Heart left ventricle (tissue), 16 donors: ENCODE data around the gene OR12D2. TPM values are rescaled to one million over a fixed set of nuclear protein-coding genes. Genes with fewer than 3 reads are reported as not detected.
"Not testable (repeated sequence)": the region's sequence is repeated elsewhere in the genome, so short reads cannot be mapped to it uniquely, and the experiment has no call there.

Experiments
- ATAC-seq, 4 donors: fragments of 200-7000 bp; cut with Tn5 transposase; one replicate each; pipeline ENCODE4 v1.9.1; 2020 to 2022; ENCODE audit warnings: moderate library complexity in 4 of 4, mild to moderate bottlenecking in 3 of 4, moderate number of reproducible peaks in 1 of 4
- DNase-seq, 5 donors: peaks; one replicate each; pipeline ENCODE4 v3.0.0-alpha.2; 2020
- H3K27ac ChIP-seq, 12 donors: fragments of 200-600 bp; sonication (generic) in 4 of 12; one replicate each; pipeline versions ENCODE4 v1.5.0 to v1.8.0; 2016 to 2022; ENCODE audit warnings: mild to moderate bottlenecking in 2 of 12
- H3K27me3 ChIP-seq, 9 donors: fragments of 200-600 bp; sonication (generic) in 2 of 9; one replicate each; pipeline versions ENCODE4 v1.5.1 to v1.8.0; 2016 to 2022; ENCODE audit warnings: mild to moderate bottlenecking in 3 of 9
- H3K36me3 ChIP-seq, 9 donors: fragments of 200-600 bp; sonication (generic) in 2 of 9; one replicate each; pipeline versions ENCODE4 v1.5.0 to v1.8.0; 2018 to 2022; ENCODE audit warnings: mild to moderate bottlenecking in 2 of 9
- H3K4me1 ChIP-seq, 12 donors: fragments of 200-600 bp; sonication (generic) in 4 of 12; one replicate each; pipeline versions ENCODE4 v1.5.0 to v1.8.0; 2016 to 2022; ENCODE audit warnings: mild to moderate bottlenecking in 3 of 12
- H3K4me3 ChIP-seq, 12 donors: fragments of 200-600 bp; sonication (generic) in 4 of 12; one replicate each; pipeline versions ENCODE4 v1.5.0 to v1.8.0; 2017 to 2022; ENCODE audit warnings: mild to moderate bottlenecking in 9 of 12, moderate library complexity in 4 of 12
- H3K9me3 ChIP-seq, 12 donors: fragments of 200-600 bp; sonication (generic) in 4 of 12; one replicate each; pipeline versions ENCODE4 v1.5.0 to v1.8.0; 2016 to 2022; ENCODE audit warnings: mild to moderate bottlenecking in 1 of 12
- POLR2A ChIP-seq, 2 donors: fragments of 450-650 bp; IDR thresholded peaks; one replicate each; pipeline ENCODE4 v1.6.1; 2017; ENCODE audit warnings: antibody characterized with exemption in 2 of 2, mild to moderate bottlenecking in 2 of 2, moderate library complexity in 2 of 2
- WGBS, 4 donors: extraction: QIAGEN DNeasy Blood & Tissue Kit in 2 of 4; methylation state at CpG; one replicate each; pipeline versions ENCODE4 v1.1.5 to v1.1.7; 2013 to 2018; 5-methylcytosine and 5-hydroxymethylcytosine counted together
- intact Hi-C, 10 donors: fragments of 100-400 bp; cut with DNase I; formaldehyde crosslinking; loops; one replicate each; pipeline versions ENCODE4 v1.11.1 to v1.14.2; 2022
- long read RNA-seq, 3 donors: library from polyadenylated mRNA; unstranded; transcript quantifications; one replicate each; pipeline ENCODE4 v2.0.0, GENCODE V29; 2020 to 2021
- polyA plus RNA-seq, 2 donors: library from polyadenylated mRNA; stranded (reverse); fragments of 200-250 nt; gene quantifications; one replicate each; pipeline ENCODE4 v1.2.3, GENCODE V29; 2013
- total RNA-seq, 9 donors: library from RNA; depleted of rRNA in 2 of 9; stranded (reverse); fragments of >200 nt in 2 of 9; fragmentation: NEBNext Ultra II Directional in 3 of 9; extraction: Animal tissue kit (Norgen Biotek cat#: 25700) in 3 of 9; gene quantifications; one replicate each; pipeline versions ENCODE4 v1.1.0 to v1.2.4, GENCODE V29; 2016 to 2023
- TF ChIP-seq, protein P1 (sequence below), 12 donors: fragments of 200-600 bp; sonication (generic) in 4 of 12; IDR thresholded peaks; one replicate each; pipeline versions ENCODE4 v1.5.0 to v1.8.0; 2018 to 2022; ENCODE audit warnings: antibody characterized with exemption in 12 of 12, mild to moderate bottlenecking in 5 of 12
- donor health status: ischemic (EF 13 %, LVEDD 7.1; RV severe dilation, severe dysfunction).
- donor health status: healthy with polysubstance abuse.
- donor health status: DM: no; HTN: yes; CAD: no.
- donor health status: DM: no; HTN: no; CAD: no.
- donor health status: ischemic (EF 25% LVEDD 6.9; RV normal size, moderate dysfunction).
- donor health status: ischemic (EF 25% LVEDD 5.7; RV mildly dilated, moderate dysfunction).
- donor health status: healthy.
- donor health status: DM: yes; HTN: yes; CAD: no.
- donor health status: ischemic (EF 35%, LVEDD 5.7; RV mildly dilated, moderate dysfunction).
- donor health status: nonischemic (EF 11% LVEDD 7.7; RV severe dilation, severe dysfunction).
- donor health status: DM: yes; HTN: yes; CAD: no.
- donor health status: PGD.
- donor health status: ischemic (EF 29% LVEDD 5.4; RV normal size, mild dysfunction).
- donor health status: nonischemic (EF 23%, LVEDD 6.1; RV moderate dilation, normal function).

The OR12D2 gene, protein sequence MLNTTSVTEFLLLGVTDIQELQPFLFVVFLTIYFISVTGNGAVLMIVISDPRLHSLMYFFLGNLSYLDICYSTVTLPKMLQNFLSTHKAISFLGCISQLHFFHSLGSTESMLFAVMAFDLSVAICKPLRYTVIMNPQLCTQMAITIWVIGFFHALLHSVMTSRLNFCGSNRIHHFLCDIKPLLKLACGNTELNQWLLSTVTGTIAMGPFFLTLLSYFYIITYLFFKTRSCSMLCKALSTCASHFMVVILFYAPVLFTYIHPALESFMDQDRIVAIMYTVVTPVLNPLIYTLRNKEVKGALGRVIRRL
- total RNA-seq, result not detected
- polyA plus RNA-seq, result not detected
- long read RNA-seq, donor 1, result 0 reads
- long read RNA-seq, donor 2, result 0 reads
- long read RNA-seq, donor 3, result 0 reads

- H3K36me3 ChIP-seq, result no peaks in the 10 kb centered on the region
- H3K27me3 ChIP-seq, result peaks cover 0 to 9% (median 0%) of the 10 kb centered on the region in 9 donors
- DNase-seq (no peak), ATAC-seq (no peak)
- intact Hi-C loops, result no loop called here
- no peak within 1 kb of the TSS for H3K27ac ChIP-seq
- H3K9me3 ChIP-seq, result no peaks in the 10 kb centered on the region
- no peaks in the 10 kb centered on the region for H3K4me1 ChIP-seq
- no peak for TF ChIP-seq POLR2A (IDR thresholded peaks at IDR 0.05)
- TF ChIP-seq, protein P1, sequence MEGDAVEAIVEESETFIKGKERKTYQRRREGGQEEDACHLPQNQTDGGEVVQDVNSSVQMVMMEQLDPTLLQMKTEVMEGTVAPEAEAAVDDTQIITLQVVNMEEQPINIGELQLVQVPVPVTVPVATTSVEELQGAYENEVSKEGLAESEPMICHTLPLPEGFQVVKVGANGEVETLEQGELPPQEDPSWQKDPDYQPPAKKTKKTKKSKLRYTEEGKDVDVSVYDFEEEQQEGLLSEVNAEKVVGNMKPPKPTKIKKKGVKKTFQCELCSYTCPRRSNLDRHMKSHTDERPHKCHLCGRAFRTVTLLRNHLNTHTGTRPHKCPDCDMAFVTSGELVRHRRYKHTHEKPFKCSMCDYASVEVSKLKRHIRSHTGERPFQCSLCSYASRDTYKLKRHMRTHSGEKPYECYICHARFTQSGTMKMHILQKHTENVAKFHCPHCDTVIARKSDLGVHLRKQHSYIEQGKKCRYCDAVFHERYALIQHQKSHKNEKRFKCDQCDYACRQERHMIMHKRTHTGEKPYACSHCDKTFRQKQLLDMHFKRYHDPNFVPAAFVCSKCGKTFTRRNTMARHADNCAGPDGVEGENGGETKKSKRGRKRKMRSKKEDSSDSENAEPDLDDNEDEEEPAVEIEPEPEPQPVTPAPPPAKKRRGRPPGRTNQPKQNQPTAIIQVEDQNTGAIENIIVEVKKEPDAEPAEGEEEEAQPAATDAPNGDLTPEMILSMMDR (IDR thresholded peaks at IDR 0.05), result no peak
- no peak within 1 kb of the TSS for H3K4me3 ChIP-seq
Measured at GRCh38 chr6:29395331-29395730, at the start of gene OR12D2. Gene OR12D2, plus strand, starts transcription at chr6:29395631. Its CDS starts 1,069 bp downstream, at chr6:29396700.

DNA sequence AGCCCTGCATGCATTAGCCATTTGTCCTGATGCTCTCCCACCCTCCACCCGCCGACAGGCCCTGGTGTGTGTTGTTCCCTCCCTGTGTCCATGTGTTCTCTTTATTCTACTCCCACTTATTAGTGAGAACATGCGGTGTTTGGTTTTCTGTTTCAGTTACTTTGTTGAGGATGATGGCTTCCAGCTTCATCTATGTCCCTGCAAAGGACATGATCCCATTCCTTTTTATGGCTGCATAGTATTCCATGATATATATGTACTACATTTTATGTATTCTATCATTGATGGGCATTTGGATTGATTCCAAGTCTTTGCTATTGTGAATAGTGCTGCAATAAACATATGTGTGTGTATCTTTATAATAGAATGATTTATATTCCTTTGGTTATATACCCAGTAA lies 46.1 kb upstream of the OR12D2 start:
- H3K4me1 ChIP-seq, H3K4me3 ChIP-seq, ATAC-seq, H3K27ac ChIP-seq, DNase-seq, intact Hi-C loops, H3K36me3 ChIP-seq, H3K27me3 ChIP-seq: not testable (repeated sequence)
- peaks cover 0 to 29% (median 0%) of the 10 kb centered on the region in 12 donors for H3K9me3 ChIP-seq
- WGBS, 4 donors, result 87 to 91% (median 89%) methylated on average over 3 of the region's 3 CpGs

DNA sequence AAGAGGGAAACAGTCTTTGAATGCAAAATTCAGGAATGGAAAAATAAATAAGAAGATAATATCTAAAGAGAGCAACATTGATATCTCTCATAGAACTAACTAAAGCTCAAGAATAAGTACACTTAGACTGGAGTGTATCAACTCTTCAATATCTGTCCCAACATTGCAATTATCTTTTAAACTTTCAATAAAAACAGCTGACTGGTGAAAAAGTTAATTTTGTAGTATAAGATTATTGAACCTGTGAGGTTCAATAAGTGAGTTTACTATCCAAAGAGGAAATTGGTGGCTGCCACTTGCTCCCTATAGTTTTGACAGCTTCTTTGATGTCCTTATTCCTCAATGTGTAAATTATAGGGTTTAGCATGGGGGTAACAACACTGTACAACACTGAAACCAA lies 40.5 kb upstream of the OR12D2 start:
- peaks cover 0 to 14% (median 0%) of the 10 kb centered on the region in 9 donors for H3K27me3 ChIP-seq
- no peaks in the 10 kb centered on the region for H3K36me3 ChIP-seq
- TF ChIP-seq POLR2A (IDR thresholded peaks at IDR 0.05), result no peak
- TF ChIP-seq, protein P1 (IDR thresholded peaks at IDR 0.05), result no peak
- H3K4me3 ChIP-seq, result no peak overlapping the region
- H3K4me1 ChIP-seq, result no peaks in the 10 kb centered on the region
- DNase-seq (no peak), ATAC-seq (no peak)
- intact Hi-C loops, result no loop called here
- peaks cover 0 to 21% (median 0%) of the 10 kb centered on the region in 12 donors for H3K9me3 ChIP-seq
- no peak overlapping the region for H3K27ac ChIP-seq

- H3K27me3 ChIP-seq, result peaks cover 0 to 20% (median 0%) of the 10 kb centered on the region in 9 donors
- no peak overlapping the region for H3K27ac ChIP-seq
- ATAC-seq (no peak), DNase-seq (no peak)
- WGBS, 4 donors, result 28 to 59% (median 36%) methylated on average over 1 of the region's 1 CpG
- no peaks in the 10 kb centered on the region for H3K4me1 ChIP-seq
- no peaks in the 10 kb centered on the region for H3K36me3 ChIP-seq
- peaks cover 0 to 15% (median 0%) of the 10 kb centered on the region in 12 donors for H3K9me3 ChIP-seq
- intact Hi-C loops, result no loop called here
- TF ChIP-seq, protein P1 (IDR thresholded peaks at IDR 0.05), result no peak
- TF ChIP-seq POLR2A (IDR thresholded peaks at IDR 0.05), result no peak
- no peak overlapping the region for H3K4me3 ChIP-seq
Measured at GRCh38 chr6:29355603-29356002, 39.8 kb upstream of the OR12D2 start.

DNA sequence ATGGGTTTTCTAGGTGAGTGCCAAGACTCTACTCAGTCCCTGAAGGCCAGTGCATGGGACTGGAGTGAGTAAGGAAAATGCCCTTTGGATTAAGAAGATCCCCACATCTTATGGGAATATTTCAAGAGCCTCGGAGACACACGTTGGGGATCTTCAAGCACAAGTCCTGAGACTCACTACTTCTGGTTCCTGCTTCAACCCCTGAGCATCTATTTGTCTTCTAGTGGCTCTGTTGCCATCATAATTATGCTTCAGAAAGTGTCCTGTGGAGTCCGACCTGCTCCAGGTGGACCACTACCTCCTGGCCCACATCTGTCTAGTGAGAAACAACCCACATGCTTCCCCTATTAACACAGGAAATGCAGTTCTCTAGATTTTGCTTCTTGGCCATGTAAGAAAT lies 26.7 kb upstream of the OR12D2 start, which contains the start of gene OR5V1:
Gene OR5V1 (minus strand): TSS at position 101 of the 400 bp plus-strand sequence. CDS start 12,670 bp downstream, outside the sequence.
- DNase-seq (no peak), ATAC-seq (no peak)
- WGBS, 4 donors, result 80 to 88% (median 83%) methylated on average over 3 of the region's 3 CpGs
- TF ChIP-seq, protein P1 (IDR thresholded peaks at IDR 0.05), result no peak
- no peak for TF ChIP-seq POLR2A (IDR thresholded peaks at IDR 0.05)
- Histone ChIP-seq H3K4me3 (no peak within 1 kb of the TSS), H3K9me3 (peaks cover 0 to 4% (median 0%) of the 10 kb centered on the region in 12 donors), H3K27ac (no peak within 1 kb of the TSS), H3K36me3 (no peaks in the 10 kb centered on the region), H3K27me3 (no peaks in the 10 kb centered on the region), H3K4me1 (no peaks in the 10 kb centered on the region)
- intact Hi-C loops, result no loop called here
